Muscle of arm (tissue), 12 donors: ENCODE data around the gene WWP2. TPM values are rescaled to one million over a fixed set of nuclear protein-coding genes. Genes with fewer than 3 reads are reported as not detected.
"Not testable (repeated sequence)": the region's sequence is repeated elsewhere in the genome, so short reads cannot be mapped to it uniquely, and the experiment has no call there.

Experiments used
- DNase-seq: peaks from one replicate; pipeline ENCODE4 v3.0.0-alpha.2; 2013
- polyA plus RNA-seq, 12 donors: library from polyadenylated mRNA; unstranded; fragments of 120-200 nt; gene quantifications; one replicate each; pipeline ENCODE4 v1.2.1, GENCODE V29; 2013; ENCODE audit not compliant: insufficient read length in 12 of 12

Gene WWP2
- polyA plus RNA-seq, 12 donors = 15.0 to 24.2 (median 15.9) TPM; not detected in 1

DNA sequence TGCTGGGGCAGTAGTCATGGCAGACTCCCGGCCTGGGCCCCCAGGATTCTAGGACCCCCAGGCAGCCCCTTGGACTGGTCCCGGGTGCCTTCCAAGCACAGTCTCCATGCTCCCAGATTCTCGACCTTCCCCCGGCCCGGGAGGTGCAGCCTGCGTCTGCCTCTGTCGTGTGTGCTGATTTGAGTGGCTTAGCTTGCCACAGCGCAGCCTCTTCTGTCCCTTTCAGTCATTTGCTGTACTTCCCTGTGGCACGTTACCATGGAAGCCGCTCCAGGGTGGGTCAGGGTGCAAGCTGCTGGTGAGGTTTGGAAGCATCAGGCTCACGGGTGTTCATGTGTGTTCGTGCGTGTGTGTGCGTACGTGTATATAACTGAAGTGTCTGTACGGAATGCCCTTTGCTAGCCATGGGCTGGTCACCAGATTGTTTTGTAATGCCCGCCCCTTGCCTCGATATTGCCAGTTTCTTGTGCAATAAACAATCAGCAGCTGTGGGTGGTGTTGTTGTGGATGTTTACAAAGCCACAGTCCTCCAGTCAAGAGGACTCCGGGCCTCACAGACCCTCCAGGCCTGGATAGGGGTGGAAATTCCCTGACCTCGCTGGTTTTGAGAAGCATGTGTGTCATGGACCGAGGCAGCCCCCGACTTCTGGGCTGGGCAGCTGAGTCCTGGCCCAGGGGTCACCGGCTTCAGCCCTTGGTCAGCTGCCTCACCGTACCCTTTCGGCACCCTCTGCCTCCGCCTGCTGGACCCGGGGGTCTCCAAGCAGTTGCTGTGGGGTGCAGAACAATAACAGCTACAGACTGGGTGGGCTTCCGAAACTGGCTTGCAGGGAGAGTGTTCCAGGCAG lies 179.3 kb downstream of the WWP2 start:
- DNase-seq = no peak

DNA sequence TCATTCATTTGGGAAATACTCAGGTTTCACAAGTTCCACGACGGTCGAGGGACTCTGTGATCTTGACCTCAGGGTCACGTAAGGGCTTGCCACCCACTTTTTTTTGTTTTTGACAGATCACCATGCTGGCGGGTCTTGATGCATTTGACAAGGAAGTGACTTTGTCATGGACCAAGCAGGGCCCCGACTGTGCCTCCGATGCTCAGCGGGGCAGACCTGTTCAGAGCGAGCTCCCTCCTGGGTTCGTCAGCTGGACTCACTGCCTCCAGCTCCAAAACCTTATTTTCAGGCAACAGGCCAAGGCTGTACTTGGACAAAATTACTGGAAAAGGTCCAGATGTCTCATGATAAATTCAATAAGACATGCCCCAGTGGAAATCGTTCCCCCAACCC lies 180.0 kb downstream of the WWP2 start:
- DNase-seq = no peak

DNA sequence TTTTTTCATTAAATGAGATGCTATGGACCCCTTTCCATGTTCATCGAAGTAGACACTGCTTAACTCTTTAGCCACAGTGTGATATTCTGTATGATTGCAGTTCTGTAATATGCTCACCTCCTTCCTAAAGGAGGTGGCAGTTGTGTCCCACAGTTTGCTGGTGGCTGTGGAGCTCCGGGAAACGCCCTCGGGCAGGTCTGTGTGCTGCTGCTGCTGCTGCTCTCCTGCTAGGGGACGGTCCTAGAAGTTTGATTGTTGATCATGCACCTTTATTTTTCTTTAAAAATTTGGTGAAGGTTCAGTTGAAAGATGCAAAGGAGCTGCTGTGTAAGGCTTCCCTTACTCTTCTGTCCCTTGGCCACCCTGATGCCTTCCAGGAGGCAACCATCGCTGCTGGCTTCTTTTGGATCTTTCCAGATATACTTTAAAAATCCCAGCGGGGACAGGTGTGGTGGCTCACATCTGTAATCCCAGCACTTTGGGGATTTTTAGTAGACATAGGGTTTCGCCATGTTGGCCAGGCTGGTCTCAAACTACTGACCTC lies 180.6 kb downstream of the WWP2 start:
- no peak for DNase-seq

DNA sequence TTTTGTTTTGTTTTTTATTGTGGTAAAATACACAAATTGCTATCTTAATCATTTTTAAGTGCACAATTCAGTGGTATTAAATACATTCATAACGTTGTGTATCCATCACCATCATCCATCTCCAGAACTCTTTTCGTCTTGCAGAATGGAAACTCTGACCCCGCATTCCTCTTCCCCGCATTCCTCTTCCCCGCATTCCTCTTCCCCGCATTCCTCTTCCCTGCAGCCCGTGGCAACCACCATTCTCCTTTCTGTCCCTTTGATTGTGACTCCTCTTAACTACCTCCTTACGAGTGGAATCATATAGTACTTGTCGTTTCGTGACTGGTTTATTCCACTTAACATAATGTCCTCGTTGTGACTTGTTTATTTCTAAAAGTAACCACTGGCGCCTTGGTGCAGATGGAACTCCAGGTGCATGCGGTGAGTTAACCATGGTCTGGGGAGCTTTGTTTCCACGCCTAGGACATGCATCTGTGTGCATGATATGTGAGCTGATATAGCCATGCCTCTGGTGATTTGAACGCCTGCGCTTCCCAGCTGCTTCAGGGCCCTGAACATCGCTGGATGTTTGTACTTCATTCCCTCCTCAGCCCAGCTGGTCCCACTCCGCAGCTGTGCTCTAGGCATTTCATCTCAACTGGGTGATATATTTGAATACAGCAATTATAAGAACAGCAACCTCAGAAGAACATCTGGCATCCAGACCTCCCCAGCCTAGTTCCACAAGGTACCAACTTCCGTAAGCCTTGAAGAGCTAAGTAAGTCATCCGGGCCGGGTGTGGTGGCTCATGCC lies 181.3 kb downstream of the WWP2 start:
- not testable (repeated sequence) for DNase-seq

DNA sequence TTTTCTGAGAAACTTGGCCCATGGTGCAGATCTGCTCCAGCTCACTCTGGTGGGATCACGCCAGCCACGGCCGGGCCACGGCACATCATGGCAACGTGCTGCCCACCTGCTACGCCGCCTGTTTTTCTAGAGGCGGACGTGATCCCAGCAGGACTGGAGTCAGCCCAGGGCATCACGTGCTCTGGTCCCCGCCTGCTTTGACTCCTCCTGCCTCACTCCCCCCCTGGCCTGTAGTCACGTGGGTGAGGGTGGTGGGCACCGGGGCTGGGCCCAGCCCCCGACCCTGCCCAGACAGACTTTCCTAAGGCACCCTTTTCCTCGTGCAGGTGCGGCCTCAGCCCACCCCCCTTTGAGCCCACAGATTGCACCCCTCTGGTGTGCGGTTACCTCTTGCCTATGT lies 188.3 kb downstream of the WWP2 start:
- DNase-seq = not testable (repeated sequence)

DNA sequence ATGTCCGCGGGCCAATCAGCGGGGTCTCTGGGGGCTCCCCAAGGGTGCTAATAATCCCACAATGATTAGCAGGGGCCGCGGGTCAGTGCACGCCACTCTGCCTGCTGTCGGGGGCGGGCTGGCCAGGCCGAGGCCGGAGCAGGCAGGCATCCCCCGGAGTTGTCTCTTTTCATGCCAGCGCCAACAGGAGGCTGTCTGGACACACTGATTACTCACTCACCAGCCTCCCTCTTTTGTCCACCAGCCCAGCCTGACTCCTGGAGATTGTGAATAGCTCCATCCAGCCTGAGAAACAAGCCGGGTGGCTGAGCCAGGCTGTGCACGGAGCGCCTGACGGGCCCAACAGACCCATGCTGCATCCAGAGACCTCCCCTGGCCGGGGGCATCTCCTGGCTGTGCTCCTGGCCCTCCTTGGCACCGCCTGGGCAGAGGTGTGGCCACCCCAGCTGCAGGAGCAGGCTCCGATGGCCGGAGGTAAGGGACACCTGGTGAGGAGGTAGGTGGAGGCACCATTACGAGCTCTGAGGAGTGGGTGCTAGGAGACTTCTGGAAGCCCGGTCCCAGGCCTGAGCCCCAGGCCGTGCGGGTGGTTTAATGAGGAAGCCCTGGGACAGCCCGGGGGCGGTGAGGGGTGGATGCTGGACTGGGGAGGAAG lies 189.0 kb downstream of the WWP2 start, which contains the start of gene CLEC18A:
Gene CLEC18A, plus strand, starts transcription at position 318 of the 655 bp plus-strand sequence. Its CDS starts 33 bp downstream, at position 351.
- DNase-seq = not testable (repeated sequence)

DNA sequence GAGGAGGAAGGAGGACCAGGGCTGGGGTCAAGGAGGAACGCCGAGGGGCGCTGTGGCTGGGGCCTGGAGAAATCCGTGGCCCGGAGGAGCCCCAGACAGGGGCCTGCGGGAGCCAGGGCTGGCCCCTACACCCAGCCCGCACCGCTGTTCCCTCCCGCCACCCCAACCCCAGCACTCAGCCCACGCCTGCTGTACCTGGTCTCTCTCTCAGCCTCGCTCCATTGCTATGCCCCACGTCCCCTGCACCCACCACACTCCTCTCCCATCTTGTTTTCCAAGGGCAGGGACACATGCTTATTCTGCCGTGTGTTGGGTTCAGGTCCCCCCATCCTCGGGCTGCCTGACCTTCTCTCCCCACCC lies 189.5 kb downstream of the WWP2 start:
- DNase-seq = not testable (repeated sequence)

DNA sequence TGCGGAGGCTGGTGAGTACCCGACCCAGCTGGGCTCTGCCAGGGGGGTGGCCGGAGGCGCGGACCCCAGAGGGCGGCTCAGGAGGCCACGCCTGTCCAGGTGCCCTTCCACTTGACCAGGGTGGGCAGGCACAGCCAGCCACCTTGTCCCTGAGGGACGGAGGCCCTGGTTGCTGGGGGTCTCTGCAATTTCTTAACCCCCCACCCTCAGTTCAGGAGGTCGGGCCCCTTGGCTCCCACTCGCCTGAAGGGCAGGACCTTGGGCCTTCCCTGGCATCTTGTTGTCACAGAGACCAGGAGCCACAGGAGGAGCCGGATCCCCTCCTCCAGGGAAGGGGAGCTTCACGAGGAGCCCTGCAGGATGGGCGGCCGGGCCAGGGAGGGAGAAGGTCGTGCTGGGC lies 190.0 kb downstream of the WWP2 start:
- DNase-seq = not testable (repeated sequence)

DNA sequence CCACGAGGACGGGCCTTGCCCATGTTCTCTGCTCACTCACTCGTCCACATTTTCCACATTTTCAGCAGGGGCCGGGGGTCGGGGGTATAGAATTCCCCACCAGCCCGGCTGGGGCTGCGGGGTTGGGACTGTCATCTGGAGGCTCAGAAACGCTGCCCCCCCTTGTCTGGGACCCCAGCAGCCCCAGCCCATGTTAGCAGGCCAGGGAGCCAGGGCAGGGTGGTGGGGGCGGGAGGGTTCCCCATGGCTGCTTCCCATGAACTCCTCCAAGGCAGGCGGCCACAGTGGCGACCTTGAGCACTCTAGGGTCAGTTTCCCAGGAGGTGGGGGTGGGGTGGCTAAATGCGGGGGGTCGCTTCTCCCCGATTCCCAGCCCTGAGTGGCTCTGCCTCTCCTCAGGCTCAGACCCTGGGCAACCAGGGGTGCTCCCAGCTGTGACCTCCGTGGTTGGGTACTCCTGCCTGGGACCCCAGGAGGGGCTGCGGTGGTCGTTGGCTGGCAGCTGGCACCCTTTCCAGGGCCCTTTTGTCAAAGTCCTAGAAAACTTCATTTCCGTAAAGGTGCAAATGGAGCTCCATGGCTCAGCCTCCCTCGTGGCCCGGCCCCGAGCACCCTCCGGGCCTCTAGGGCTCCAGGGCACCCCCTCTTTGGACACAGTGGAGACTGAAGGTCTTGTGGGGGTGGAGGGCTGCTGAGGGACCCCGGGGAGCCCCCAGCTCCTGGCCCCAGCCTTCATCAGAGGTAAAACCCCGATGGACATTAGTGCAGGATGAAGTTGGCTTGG lies 190.6 kb downstream of the WWP2 start:
- DNase-seq = not testable (repeated sequence)

DNA sequence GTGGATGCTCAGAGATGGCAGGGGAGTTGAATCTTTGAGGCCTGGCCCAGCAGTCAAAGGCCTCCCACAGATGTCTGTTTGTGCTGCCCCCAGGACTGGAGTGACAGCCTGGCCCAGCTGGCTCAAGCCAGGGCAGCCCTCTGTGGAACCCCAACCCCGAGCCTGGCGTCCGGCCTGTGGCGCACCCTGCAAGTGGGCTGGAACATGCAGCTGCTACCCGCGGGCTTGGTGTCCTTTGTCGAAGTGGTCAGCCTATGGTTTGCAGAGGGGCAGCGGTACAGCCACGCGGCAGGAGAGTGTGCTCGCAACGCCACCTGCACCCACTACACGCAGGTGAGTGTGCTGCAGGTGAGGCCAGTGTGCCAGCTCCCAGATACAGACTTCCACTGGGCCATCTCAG lies 192.1 kb downstream of the WWP2 start:
- DNase-seq = not testable (repeated sequence)

DNA sequence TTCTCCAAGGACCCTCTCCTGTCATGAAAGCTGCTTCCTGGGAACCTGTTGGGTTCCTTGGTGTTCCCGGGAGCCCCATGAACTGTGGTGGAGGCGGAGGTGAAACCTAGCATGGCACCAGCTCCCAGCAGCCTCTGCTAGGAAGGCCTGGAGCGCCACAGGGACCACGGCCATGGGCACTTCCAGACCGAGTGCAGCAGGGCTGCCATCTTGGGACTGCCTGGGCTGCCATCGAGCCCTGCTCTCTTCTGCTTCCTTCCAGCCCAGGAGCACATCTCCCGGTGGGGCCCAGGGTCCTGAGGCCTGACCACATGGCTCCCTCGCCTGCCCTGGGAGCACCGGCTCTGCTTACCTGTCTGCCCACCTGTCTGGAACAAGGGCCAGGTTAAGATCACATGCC lies 201.2 kb downstream of the WWP2 start:
- not testable (repeated sequence) for DNase-seq

DNA sequence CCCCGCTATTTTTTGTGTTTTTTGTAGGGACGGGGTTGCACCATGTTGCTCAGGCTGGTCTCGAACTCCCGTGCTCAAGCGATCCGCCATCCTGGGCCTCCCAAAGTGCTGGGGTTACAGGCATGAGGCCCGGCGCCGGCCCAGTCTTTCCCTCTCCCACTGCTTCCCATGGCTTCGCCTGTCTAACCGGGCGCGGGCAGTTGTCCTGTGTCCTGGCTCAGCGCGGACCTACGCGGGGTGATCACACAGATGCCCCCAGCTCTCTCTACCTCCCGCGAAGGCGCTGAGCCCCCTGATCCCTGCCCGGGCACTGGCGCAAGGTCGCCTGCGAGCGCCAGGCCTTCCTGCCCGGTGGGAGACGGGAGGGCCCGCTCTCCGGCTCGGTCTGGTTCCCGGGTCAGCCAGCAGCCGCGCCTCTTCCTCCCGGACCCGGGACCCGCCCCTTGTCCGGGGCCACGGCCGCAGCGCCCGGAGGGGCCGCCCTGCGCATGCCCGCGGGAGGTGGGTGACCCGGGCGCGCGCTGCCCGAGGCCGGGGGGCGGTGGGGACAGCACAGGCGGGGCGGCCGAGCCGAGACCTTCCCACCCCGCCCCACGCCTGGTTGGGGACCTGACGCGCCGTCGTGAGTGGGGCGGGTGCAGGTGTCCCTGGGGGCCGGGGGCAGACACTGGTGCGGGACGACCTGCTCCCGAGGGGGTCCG lies 203.0 kb downstream of the WWP2 start:
- DNase-seq = not testable (repeated sequence)

DNA sequence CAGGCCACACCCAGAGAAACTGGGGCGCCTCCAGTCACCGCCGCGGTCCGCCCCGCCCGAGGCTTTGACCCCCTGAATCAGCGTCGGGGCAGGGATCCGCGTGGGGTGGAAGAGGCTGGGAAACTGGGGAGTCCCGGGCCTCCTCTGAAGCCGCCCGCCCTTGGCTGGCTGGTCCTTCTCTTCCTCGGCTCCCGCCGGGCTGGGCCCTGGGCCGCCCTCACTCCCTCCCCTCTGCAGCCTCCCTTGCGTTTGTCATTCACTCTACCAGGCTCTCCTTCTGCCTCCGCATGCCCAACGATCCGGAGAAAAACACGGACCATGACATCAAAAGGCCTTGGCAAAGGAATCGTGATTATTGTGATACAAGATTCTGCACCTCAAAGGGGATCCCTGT lies 203.5 kb downstream of the WWP2 start:
- not testable (repeated sequence) for DNase-seq

DNA sequence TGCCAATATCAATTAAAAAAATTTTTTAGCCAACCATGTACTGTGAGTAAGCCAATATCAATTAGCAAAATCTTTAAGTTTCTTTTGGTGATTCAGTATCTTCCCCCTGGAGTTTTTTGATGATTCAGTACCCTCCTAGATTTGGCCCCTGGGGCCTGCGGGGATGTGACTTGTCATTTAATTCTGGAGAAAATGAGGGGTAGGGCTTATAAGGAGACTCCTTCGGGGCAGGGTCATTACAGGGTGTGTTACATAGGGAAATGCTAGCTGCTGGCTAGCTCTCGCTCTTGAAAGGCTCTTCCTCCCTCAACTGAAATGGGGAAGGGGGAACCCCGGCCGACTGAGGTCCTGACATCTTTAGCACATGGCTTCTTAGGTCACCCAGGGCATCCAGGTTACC lies 205.6 kb downstream of the WWP2 start:
- DNase-seq = not testable (repeated sequence)

DNA sequence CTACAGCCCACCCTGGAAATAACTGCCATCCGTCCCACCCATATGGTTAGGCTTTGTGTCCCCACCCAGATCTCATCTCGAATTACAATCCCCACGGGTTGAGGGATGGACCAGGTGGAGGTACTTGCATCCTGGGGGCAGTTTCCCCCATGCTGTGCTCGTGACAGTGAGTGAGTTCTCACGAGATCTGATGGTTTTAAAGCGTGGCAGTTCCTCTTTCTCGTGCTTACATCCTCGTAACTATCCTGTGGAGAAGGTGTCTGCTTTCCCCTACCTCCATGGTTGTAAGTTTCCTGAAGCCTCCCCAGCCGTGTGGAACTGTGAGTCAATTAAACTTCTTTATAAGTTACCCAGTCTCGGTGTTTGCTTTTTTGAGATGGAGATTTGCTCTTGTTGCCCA lies 206.0 kb downstream of the WWP2 start:
- not testable (repeated sequence) for DNase-seq

DNA sequence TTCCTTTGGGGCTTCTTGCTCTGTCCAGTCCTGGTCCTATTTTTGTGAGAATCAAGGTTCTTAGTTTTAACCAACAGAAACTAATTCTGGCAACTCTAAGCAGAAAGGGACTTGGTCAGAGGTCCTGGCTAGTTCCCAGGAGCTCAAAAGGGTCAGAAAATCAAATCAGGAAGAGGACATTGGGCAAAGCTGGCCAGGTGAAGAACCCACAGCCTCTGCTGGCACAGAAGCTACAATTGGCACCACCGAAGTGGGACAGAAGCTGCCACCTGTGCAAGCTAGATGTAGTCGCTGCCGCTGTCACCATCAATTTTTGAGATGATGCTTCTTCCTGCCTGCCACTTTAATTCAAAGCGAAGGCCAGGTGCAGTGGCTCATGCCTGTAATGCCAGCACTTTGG lies 207.5 kb downstream of the WWP2 start:
- not testable (repeated sequence) for DNase-seq

DNA sequence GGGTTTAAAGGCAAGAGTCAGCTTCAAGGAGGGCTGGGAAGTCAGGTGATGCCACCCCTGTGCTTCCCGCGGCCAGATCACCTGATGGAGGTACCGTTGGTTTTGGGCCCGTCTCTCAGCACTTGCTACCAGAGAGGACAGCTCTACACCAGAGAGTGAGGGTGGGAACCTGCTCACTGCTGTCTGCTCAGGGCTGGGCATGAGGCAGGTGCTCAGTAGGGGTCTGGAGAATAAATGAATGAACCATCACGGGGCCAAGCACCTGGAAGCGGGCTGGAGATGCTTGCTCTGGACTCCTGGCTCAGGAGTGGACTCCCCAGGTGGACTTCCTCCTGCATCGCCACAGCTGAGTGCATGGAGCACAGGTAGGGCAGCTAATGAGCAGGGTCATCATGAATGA lies 210.0 kb downstream of the WWP2 start:
- not testable (repeated sequence) for DNase-seq

DNA sequence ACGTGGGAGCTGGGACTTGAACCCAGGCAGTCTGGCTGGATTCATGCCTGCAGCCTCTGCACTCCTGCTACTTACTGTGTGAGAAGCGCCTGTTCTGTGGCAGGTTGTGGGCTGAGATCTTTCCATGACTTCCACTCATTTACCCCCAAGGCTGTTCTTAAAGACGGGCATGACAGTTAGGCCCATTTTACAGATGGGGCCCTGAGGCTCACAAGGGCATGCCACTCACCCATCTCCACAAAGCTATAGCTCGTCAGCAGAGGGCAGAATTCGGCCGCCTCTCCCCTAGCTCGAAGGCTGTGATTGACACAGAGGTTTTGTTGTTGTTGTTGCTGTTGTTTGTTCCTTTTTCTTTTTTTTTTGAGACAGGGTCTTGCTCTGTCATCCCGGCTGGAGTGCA lies 210.8 kb downstream of the WWP2 start:
- not testable (repeated sequence) for DNase-seq

DNA sequence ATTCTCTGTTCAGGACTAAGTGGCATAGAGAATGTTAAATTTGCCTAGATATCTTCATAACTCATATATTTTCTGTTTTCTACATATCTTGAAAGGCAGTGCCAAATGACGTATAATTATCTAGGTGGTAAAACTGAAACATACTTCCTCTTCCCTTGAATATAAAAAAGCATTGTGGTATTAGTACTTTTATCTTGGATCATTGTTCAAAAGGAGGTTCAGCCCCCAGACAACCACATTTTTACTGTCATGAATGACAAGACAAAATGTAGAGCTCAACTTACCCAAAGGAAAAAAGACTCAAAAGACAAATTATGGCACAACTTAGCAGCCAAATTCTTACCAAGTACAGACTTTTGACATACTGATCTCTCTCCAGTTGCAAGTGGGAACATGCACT lies 223.1 kb downstream of the WWP2 start:
- not testable (repeated sequence) for DNase-seq
